K562 (cell line): ENCODE results near the gene HCRTR1. TPM values are rescaled to one million over a fixed set of nuclear protein-coding genes. Genes with fewer than 3 reads are reported as not detected.

Experiments used
- ATAC-seq: fragments of 200-7000 bp; cut with Tn5 transposase; 3 replicates; pipeline ENCODE4 v1.9.1; 2020; ENCODE audit warnings: moderate library complexity
- BruUV-seq: library from RNA; stranded (reverse); fragments of 400-500 nt; replicated peaks from 2 replicates; lab custom pipeline; 2021; lab: Mats Ljungman, UMichigan
- CTCF ChIA-PET: fragments of 300-600 bp; formaldehyde crosslinking; extraction: SDS; loops from one replicate; lab custom pipeline; 2021; ENCODE audit warnings: low intra/inter-chr PET ratio; lab: Yijun Ruan, JAX
- POLR2A ChIA-PET: fragments of 300-600, 350-650 bp; sonication (Branson Sonifier 250); formaldehyde crosslinking; extraction: SDS; loops from one replicate; lab custom pipeline; 2021; ENCODE audit warnings: antibody characterized with exemption, inconsistent platforms; lab: Yijun Ruan, JAX
- DNase-seq, 4 experiments: peaks; one replicate each; pipeline versions ENCODE4 v3.0.0 to v3.0.0-alpha.2; 2011 to 2018; ENCODE audit warnings: low spot score in 3 of 4, mixed read lengths in 3 of 4; ENCODE audit errors: extremely low read depth in 1 of 4
- FAIRE-seq: peaks from 2 replicates; lab custom pipeline; 2011; peaks lifted over from hg19 to GRCh38; lab: Jason Lieb, UNC
- H2AFZ ChIP-seq: 2 replicates; pipeline ENCODE4 v1.6.0; 2011; ENCODE audit warnings: low read depth, low read length, control low read depth, inconsistent platforms
- H3K27ac ChIP-seq: fragments of 200-600 bp; 3 replicates; pipeline ENCODE4 v1.8.0; 2011; ENCODE audit warnings: low read depth, mild to moderate bottlenecking, control low read depth, inconsistent platforms, low read length, moderate library complexity, mixed read lengths; ENCODE audit errors: extremely low read depth
- H3K27me3 ChIP-seq, 2 experiments: fragments of 300-600 bp in 1 of 2; 2 replicates in 1 of 2; 3 replicates in 1 of 2; pipeline versions ENCODE4 v1.6.0 to v1.8.0; 2011; ENCODE audit warnings: inconsistent platforms in 2 of 2, low read length in 2 of 2, mild to moderate bottlenecking in 1 of 2, mixed read lengths in 1 of 2, moderate library complexity in 1 of 2; ENCODE audit not compliant: control insufficient read depth in 2 of 2, insufficient read depth in 2 of 2
- H3K36me3 ChIP-seq: fragments of 300-600 bp; 3 replicates; pipeline ENCODE4 v1.8.0; 2011; ENCODE audit warnings: mild to moderate bottlenecking, low read length, inconsistent platforms; ENCODE audit not compliant: control insufficient read depth, insufficient read depth
- H3K4me1 ChIP-seq, 2 experiments: fragments of 200-600 bp in 1 of 2; replicated peaks in 1 of 2; 2 replicates in 1 of 2; 3 replicates in 1 of 2; pipeline versions ENCODE4 v1.5.1 to v1.8.0; 2011; ENCODE audit warnings: inconsistent platforms in 2 of 2, low read length in 2 of 2, mild to moderate bottlenecking in 1 of 2, mixed read lengths in 1 of 2, moderate library complexity in 1 of 2; ENCODE audit not compliant: control insufficient read depth in 2 of 2, insufficient read depth in 2 of 2
- H3K4me2 ChIP-seq: 2 replicates; pipeline ENCODE4 v1.6.1; 2011; ENCODE audit warnings: low read length, control low read depth, inconsistent platforms, mixed read lengths; ENCODE audit not compliant: insufficient read depth
- H3K4me3 ChIP-seq: fragments of 200-600 bp; sonication (generic), shearing (Covaris generic); 2 replicates; pipeline ENCODE4 v1.5.1; 2016; ENCODE audit warnings: control low read depth, inconsistent platforms
- H3K79me2 ChIP-seq: fragments of 200-600 bp; 3 replicates; pipeline ENCODE4 v1.8.0; 2011; ENCODE audit warnings: low read length, inconsistent platforms; ENCODE audit not compliant: control insufficient read depth, insufficient read depth
- H3K9ac ChIP-seq, 2 experiments: 2 replicates each; pipeline versions ENCODE4 v1.6.0 to v1.6.1; 2011; ENCODE audit warnings: low read depth in 2 of 2, low read length in 2 of 2, control low read depth in 1 of 2, inconsistent platforms in 1 of 2, mild to moderate bottlenecking in 1 of 2, mixed read lengths in 1 of 2; ENCODE audit not compliant: insufficient read depth in 1 of 2
- H3K9me1 ChIP-seq: one replicate; pipeline ENCODE4 v1.6.0; 2011; ENCODE audit warnings: inconsistent platforms, mild to moderate bottlenecking, low read length, moderate library complexity; ENCODE audit not compliant: control insufficient read depth, insufficient read depth
- H3K9me3 ChIP-seq: replicated peaks from 2 replicates; pipeline ENCODE4 v1.5.1; 2011; ENCODE audit warnings: low read depth, low read length, inconsistent platforms; ENCODE audit not compliant: control insufficient read depth, insufficient read depth
- H4K20me1 ChIP-seq: replicated peaks from 2 replicates; pipeline ENCODE4 v1.6.1; 2011; ENCODE audit warnings: low read length, inconsistent platforms, mixed read lengths; ENCODE audit not compliant: control insufficient read depth, insufficient read depth
- ATF7 ChIP-seq: fragments of 450-650 bp; IDR thresholded peaks from 2 replicates; pipeline ENCODE4 v1.7.1; 2014; ENCODE audit warnings: mild to moderate bottlenecking, moderate library complexity
- BRCA1 ChIP-seq, 2 experiments: fragments of 450-650 bp in 1 of 2; sonication (generic) in 1 of 2; formaldehyde crosslinking in 1 of 2; IDR thresholded peaks; 2 replicates each; pipeline versions ENCODE4 v1.5.0 to v1.6.1; 2017 to 2020; ENCODE audit warnings: mild to moderate bottlenecking in 1 of 2, missing genetic modification reagents in 1 of 2
- CREB5 ChIP-seq: fragments of 250-450 bp; sonication (Bioruptor Pico); IDR thresholded peaks from 2 replicates; pipeline ENCODE4 v1.5.0; 2020; ENCODE audit warnings: mild to moderate bottlenecking
- GATA2 ChIP-seq: sonication (generic); formaldehyde crosslinking; IDR thresholded peaks from 2 replicates; pipeline ENCODE4 v1.4.0; 2020; ENCODE audit warnings: mild to moderate bottlenecking, missing genetic modification reagents
- HOXB6 ChIP-seq: fragments of 250-450 bp; sonication (Bioruptor Pico); IDR thresholded peaks from 2 replicates; pipeline ENCODE4 v1.5.1; 2022; ENCODE audit warnings: mild to moderate bottlenecking, borderline replicate concordance
- KDM2B ChIP-seq: fragments of 250-450 bp; sonication (Bioruptor Pico); IDR thresholded peaks from 2 replicates; pipeline ENCODE4 v1.8.0; 2021; ENCODE audit warnings: mild to moderate bottlenecking, moderate library complexity
- MTA1 ChIP-seq: fragments of 450-650 bp; IDR thresholded peaks from 2 replicates; pipeline ENCODE4 v1.6.1; 2017; ENCODE audit warnings: borderline replicate concordance
- SIX5 ChIP-seq, 2 experiments: IDR thresholded peaks; 2 replicates each; pipeline ENCODE4 v1.6.1; 2011; ENCODE audit warnings: low read length in 2 of 2, borderline replicate concordance in 1 of 2, low read depth in 1 of 2, mild to moderate bottlenecking in 1 of 2, moderate library complexity in 1 of 2; ENCODE audit not compliant: insufficient read depth in 1 of 2
- SPI1 ChIP-seq: IDR thresholded peaks from 2 replicates; pipeline ENCODE4 v1.6.1; 2011; ENCODE audit warnings: low read depth, low read length, control low read depth, borderline replicate concordance
- WGBS: fragments of 100-300 bp; shearing (Covaris generic); methylation state at CpG from one replicate; pipeline ENCODE4 v1.1.6; 2016; ENCODE audit warnings: low coverage, mixed read lengths; ENCODE audit not compliant: insufficient coverage; ENCODE audit errors: missing lambda C conversion rate; 5-methylcytosine and 5-hydroxymethylcytosine counted together
- in situ Hi-C: fragments of 300-500 bp; cut with MboI; formaldehyde crosslinking; loops from 4 replicates; pipeline ENCODE4 v1.15.0; 2018; ENCODE audit warnings: inconsistent platforms, mixed read lengths
- intact Hi-C: fragments of 100-400 bp; cut with micrococcal nuclease; formaldehyde crosslinking; loops from 2 replicates; pipeline ENCODE4 v1.14.2; 2022
- polyA plus RNA-seq, 8 experiments: library from polyadenylated mRNA; depleted of rRNA in 4 of 8; stranded (reverse) in 5 of 8; unstranded in 3 of 8; fragments of >200 nt; fragmentation: Nextera tagmentation in 2 of 8; fragmentation: Illumina TruSeq in 1 of 8; extraction: Ambion mirVana in 2 of 8; extraction: Trizol in 1 of 8; gene quantifications; 2 replicates each; pipeline versions ENCODE4 v1.2.1 to v1.2.3, GENCODE V29; 2011 to 2014; ENCODE audit warnings: inconsistent platforms in 1 of 8, missing spikeins in 1 of 8
- total RNA-seq, 7 experiments: library from RNA; depleted of rRNA in 6 of 7; stranded (reverse); fragments of >200 nt in 6 of 7; fragmentation: Illumina TruSeq in 2 of 7; extraction: Trizol in 2 of 7; gene quantifications; 2 replicates each; pipeline versions ENCODE4 v1.2.1 to v1.2.3, GENCODE V29; 2011 to 2021; ENCODE audit warnings: low replicate concordance in 1 of 7
- TF ChIP-seq, protein P1 (sequence below): fragments of 450-650 bp; IDR thresholded peaks from 2 replicates; pipeline ENCODE4 v1.6.1; 2016; ENCODE audit warnings: low read depth, mild to moderate bottlenecking, moderate library complexity
- TF ChIP-seq, protein P2 (sequence below): fragments of 450-650 bp; IDR thresholded peaks from 2 replicates; pipeline ENCODE4 v1.6.1; 2016; ENCODE audit warnings: borderline replicate concordance
- TF ChIP-seq, protein P3 (sequence below), 2 experiments: fragments of 450-650 bp in 1 of 2; IDR thresholded peaks; 2 replicates each; pipeline ENCODE4 v1.6.1; 2011 to 2017; ENCODE audit warnings: low read depth in 2 of 2, antibody characterized with exemption in 1 of 2, borderline replicate concordance in 1 of 2, low read length in 1 of 2, mild to moderate bottlenecking in 1 of 2, mixed read lengths in 1 of 2; ENCODE audit not compliant: control insufficient read depth in 1 of 2
- TF ChIP-seq, protein P4 (sequence below): sonication (generic); formaldehyde crosslinking; IDR thresholded peaks from 2 replicates; pipeline ENCODE4 v1.8.1; 2022; ENCODE audit warnings: missing genetic modification reagents

The HCRTR1 gene
- total and polyA plus RNA-seq, 9 of the 15 experiments (the other 6 are each of a cell fraction or from before 2014, with no cell fraction given): not detected

GRCh38 chr1:31654474-31654776 is 36.9 kb downstream of the HCRTR1 start:
- BruUV-seq: no TSS peak
- CTCF ChIA-PET: no interaction called here
- no peak for ATAC-seq
- H3K4me2 ChIP-seq: no peak overlapping the region
- no peak overlapping the region for H3K27ac ChIP-seq
- H3K79me2 ChIP-seq: no peaks in the 10 kb centered on the region
- WGBS: under 1% methylated on average over 5 of the region's 5 CpGs
- TF ChIP-seq BRCA1 (IDR thresholded peaks at IDR 0.05) (no peak), BRCA1 (CRISPR knock-in tag; IDR thresholded peaks at IDR 0.05) (no peak), ATF7 (no peak), HOXB6 (CRISPR knock-in tag) (no peak), SIX5 (IDR thresholded peaks at IDR 0.05; ENCODE audit: borderline replicate concordance in 1 of 2, insufficient read depth in 1 of 2, low read depth in 1 of 2, low read length in 2 of 2) (no peak), SPI1 (no peak), MTA1 (no peak), CREB5 (CRISPR knock-in tag) (no peak), KDM2B (no peak), GATA2 (no peak)
- TF ChIP-seq, protein P1, sequence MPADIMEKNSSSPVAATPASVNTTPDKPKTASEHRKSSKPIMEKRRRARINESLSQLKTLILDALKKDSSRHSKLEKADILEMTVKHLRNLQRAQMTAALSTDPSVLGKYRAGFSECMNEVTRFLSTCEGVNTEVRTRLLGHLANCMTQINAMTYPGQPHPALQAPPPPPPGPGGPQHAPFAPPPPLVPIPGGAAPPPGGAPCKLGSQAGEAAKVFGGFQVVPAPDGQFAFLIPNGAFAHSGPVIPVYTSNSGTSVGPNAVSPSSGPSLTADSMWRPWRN: no peak
- TF ChIP-seq, protein P2, sequence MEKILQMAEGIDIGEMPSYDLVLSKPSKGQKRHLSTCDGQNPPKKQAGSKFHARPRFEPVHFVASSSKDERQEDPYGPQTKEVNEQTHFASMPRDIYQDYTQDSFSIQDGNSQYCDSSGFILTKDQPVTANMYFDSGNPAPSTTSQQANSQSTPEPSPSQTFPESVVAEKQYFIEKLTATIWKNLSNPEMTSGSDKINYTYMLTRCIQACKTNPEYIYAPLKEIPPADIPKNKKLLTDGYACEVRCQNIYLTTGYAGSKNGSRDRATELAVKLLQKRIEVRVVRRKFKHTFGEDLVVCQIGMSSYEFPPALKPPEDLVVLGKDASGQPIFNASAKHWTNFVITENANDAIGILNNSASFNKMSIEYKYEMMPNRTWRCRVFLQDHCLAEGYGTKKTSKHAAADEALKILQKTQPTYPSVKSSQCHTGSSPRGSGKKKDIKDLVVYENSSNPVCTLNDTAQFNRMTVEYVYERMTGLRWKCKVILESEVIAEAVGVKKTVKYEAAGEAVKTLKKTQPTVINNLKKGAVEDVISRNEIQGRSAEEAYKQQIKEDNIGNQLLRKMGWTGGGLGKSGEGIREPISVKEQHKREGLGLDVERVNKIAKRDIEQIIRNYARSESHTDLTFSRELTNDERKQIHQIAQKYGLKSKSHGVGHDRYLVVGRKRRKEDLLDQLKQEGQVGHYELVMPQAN: no peak
- TF ChIP-seq, protein P3, sequence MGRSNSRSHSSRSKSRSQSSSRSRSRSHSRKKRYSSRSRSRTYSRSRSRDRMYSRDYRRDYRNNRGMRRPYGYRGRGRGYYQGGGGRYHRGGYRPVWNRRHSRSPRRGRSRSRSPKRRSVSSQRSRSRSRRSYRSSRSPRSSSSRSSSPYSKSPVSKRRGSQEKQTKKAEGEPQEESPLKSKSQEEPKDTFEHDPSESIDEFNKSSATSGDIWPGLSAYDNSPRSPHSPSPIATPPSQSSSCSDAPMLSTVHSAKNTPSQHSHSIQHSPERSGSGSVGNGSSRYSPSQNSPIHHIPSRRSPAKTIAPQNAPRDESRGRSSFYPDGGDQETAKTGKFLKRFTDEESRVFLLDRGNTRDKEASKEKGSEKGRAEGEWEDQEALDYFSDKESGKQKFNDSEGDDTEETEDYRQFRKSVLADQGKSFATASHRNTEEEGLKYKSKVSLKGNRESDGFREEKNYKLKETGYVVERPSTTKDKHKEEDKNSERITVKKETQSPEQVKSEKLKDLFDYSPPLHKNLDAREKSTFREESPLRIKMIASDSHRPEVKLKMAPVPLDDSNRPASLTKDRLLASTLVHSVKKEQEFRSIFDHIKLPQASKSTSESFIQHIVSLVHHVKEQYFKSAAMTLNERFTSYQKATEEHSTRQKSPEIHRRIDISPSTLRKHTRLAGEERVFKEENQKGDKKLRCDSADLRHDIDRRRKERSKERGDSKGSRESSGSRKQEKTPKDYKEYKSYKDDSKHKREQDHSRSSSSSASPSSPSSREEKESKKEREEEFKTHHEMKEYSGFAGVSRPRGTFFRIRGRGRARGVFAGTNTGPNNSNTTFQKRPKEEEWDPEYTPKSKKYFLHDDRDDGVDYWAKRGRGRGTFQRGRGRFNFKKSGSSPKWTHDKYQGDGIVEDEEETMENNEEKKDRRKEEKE (IDR thresholded peaks at IDR 0.05; ENCODE audit: borderline replicate concordance in 1 of 2, control insufficient read depth in 1 of 2, low read depth in 2 of 2, low read length in 1 of 2): no peak
- TF ChIP-seq, protein P4, sequence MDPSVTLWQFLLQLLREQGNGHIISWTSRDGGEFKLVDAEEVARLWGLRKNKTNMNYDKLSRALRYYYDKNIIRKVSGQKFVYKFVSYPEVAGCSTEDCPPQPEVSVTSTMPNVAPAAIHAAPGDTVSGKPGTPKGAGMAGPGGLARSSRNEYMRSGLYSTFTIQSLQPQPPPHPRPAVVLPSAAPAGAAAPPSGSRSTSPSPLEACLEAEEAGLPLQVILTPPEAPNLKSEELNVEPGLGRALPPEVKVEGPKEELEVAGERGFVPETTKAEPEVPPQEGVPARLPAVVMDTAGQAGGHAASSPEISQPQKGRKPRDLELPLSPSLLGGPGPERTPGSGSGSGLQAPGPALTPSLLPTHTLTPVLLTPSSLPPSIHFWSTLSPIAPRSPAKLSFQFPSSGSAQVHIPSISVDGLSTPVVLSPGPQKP (CRISPR knock-in tag): no peak
- TF ChIP-seq, all 486 proteins: peak for 0
- no peak for FAIRE-seq
- Histone ChIP-seq H4K20me1 (peaks cover 4% of the 10 kb centered on the region; the same call in 1 of the 2 replicates), H3K9ac (no peak overlapping the region), H2AFZ (no peak overlapping the region), H3K4me1 (no peaks in the 10 kb centered on the region), H3K9me3 (no peaks in the 10 kb centered on the region), H3K4me3 (no peak overlapping the region), H3K9me1 (no peaks in the 10 kb centered on the region), H3K27me3 (peaks cover 39 to 75% of the 10 kb centered on the region in 2 experiments; a peak in 4 of 5 replicates), H3K36me3 (no peaks in the 10 kb centered on the region)
- POLR2A ChIA-PET: interaction anchor here (1.3 kb wide), 1 partner anchor 10 kb away, joined by 6 read pairs; the partner anchor contains the start of gene PEF1
- DNase-seq: no peak
- intact Hi-C loops (no loop called here), in situ Hi-C loops (no loop called here)
